ENCODE results near the gene UBP1.

The UBP1 gene

GRCh38 chr3:33439546-33440327 is 468 bp downstream of the UBP1 start:
- TF ChIP-seq, protein P1, sequence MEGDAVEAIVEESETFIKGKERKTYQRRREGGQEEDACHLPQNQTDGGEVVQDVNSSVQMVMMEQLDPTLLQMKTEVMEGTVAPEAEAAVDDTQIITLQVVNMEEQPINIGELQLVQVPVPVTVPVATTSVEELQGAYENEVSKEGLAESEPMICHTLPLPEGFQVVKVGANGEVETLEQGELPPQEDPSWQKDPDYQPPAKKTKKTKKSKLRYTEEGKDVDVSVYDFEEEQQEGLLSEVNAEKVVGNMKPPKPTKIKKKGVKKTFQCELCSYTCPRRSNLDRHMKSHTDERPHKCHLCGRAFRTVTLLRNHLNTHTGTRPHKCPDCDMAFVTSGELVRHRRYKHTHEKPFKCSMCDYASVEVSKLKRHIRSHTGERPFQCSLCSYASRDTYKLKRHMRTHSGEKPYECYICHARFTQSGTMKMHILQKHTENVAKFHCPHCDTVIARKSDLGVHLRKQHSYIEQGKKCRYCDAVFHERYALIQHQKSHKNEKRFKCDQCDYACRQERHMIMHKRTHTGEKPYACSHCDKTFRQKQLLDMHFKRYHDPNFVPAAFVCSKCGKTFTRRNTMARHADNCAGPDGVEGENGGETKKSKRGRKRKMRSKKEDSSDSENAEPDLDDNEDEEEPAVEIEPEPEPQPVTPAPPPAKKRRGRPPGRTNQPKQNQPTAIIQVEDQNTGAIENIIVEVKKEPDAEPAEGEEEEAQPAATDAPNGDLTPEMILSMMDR (IDR thresholded peaks at IDR 0.05; ENCODE audit: insufficient read depth, low read length, poor library complexity, severe bottlenecking), result no peak
- no peaks in the 10 kb centered on the region for H3K27me3 ChIP-seq (replicated peaks; ENCODE audit: control insufficient read depth, insufficient read depth, low read length)
- H3K4me3 ChIP-seq (replicated peaks; ENCODE audit: low read depth, low read length), result peak overlapping the region; percentile 96
- DNase-seq (ENCODE audit: extremely low read depth, insufficient read length), result peak; percentile 76
- H3K36me3 ChIP-seq (ENCODE audit: control insufficient read depth, insufficient read depth, low read length), result no peaks in the 10 kb centered on the region

GRCh38 chr3:33438881-33439545 is 1.2 kb downstream of the UBP1 start:
- TF ChIP-seq, protein P1 (IDR thresholded peaks at IDR 0.05; ENCODE audit: insufficient read depth, low read length, poor library complexity, severe bottlenecking), result no peak
- no peak for DNase-seq (ENCODE audit: extremely low read depth, insufficient read length)
- H3K36me3 ChIP-seq (ENCODE audit: control insufficient read depth, insufficient read depth, low read length), result no peaks in the 10 kb centered on the region
- H3K27me3 ChIP-seq (replicated peaks; ENCODE audit: control insufficient read depth, insufficient read depth, low read length), result no peaks in the 10 kb centered on the region
- H3K4me3 ChIP-seq (replicated peaks; ENCODE audit: low read depth, low read length), result peak overlapping the region; percentile 96

- no peaks in the 10 kb centered on the region for H3K27me3 ChIP-seq (replicated peaks; ENCODE audit: control insufficient read depth, insufficient read depth, low read length)
- H3K36me3 ChIP-seq (ENCODE audit: control insufficient read depth, insufficient read depth, low read length), result no peaks in the 10 kb centered on the region
- H3K4me3 ChIP-seq (replicated peaks; ENCODE audit: low read depth, low read length), result peak overlapping the region; percentile 96
- TF ChIP-seq, protein P1 (IDR thresholded peaks at IDR 0.05; ENCODE audit: insufficient read depth, low read length, poor library complexity, severe bottlenecking), result no peak
- no peak for DNase-seq (ENCODE audit: extremely low read depth, insufficient read length)
Observed at GRCh38 chr3:33438284-33438668, 1.9 kb downstream of the UBP1 start.

- TF ChIP-seq, protein P1 (IDR thresholded peaks at IDR 0.05; ENCODE audit: insufficient read depth, low read length, poor library complexity, severe bottlenecking), result no peak
- no peak for DNase-seq (ENCODE audit: extremely low read depth, insufficient read length)
- Histone ChIP-seq H3K4me3 (replicated peaks; ENCODE audit: low read depth, low read length) (peak overlapping the region; percentile 96), H3K27me3 (replicated peaks; ENCODE audit: control insufficient read depth, insufficient read depth, low read length) (no peaks in the 10 kb centered on the region), H3K36me3 (ENCODE audit: control insufficient read depth, insufficient read depth, low read length) (no peaks in the 10 kb centered on the region)
Observed at GRCh38 chr3:33437556-33438283, 2.5 kb downstream of the UBP1 start.

DNA sequence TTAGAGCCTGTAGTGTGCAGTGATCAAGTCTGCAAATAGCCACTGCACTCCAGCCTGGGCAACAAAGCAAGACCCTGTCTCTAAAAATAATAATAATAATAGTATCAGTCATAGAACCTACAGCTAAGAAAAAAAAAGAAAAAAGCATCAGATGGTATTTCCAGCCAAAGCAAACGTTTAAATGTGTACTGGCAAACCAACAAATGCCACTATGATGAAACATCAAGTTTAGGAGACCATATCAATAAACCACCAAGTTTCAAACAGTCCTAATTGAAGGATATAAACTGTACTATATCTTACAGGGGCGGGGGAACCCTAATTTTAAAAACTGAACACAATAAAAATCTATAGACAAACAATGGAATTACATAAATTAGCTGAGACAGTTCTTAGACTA is 6.4 kb downstream of the UBP1 start:
- Histone ChIP-seq H3K4me3 (replicated peaks; ENCODE audit: low read depth, low read length) (no peak overlapping the region), H3K27me3 (replicated peaks; ENCODE audit: control insufficient read depth, insufficient read depth, low read length) (no peaks in the 10 kb centered on the region), H3K36me3 (ENCODE audit: control insufficient read depth, insufficient read depth, low read length) (no peaks in the 10 kb centered on the region)
- no peak for DNase-seq (ENCODE audit: extremely low read depth, insufficient read length)
- TF ChIP-seq, protein P1 (IDR thresholded peaks at IDR 0.05; ENCODE audit: insufficient read depth, low read length, poor library complexity, severe bottlenecking), result no peak
